ENCODE data around the gene MYLK.
"Not testable (repeated sequence)": the region's sequence is repeated elsewhere in the genome, so short reads cannot be mapped to it uniquely, and the experiment has no call there.

Gene MYLK

DNA sequence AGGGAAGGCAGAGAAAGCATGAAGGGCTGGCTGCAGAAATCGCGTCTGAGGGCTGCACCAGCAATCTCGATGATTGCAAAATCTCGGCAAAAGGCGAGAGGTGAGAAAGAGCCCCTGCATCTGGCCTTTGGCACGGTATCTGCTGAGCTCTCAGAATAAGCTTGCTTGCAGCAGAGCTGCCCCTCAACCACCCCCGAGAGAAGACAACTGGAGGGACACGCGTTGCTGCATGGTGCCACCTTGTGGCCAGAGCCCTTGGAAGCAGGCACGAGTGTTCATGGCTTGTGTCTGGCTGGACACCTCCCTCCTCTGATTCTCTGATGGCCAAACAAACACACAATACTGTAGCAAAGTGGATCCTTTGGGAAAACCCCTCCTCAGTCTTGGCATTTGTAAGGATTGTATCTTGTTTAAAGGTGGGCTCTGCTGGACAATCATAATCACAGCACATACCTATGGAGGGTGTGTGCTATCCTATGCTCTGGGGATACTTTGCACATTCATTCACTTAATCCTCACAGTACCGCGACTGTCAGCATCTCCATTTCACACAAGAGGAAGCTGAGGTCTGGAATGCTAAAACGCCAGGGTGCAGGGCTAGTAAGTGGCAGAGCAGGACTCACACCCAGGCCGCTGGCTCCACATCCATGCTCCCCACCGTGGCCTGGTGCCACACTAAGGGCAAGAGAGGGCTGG lies 164.9 kb downstream of the MYLK start:
- DNase-seq: peak; percentile 6 to 68

GRCh38 chr3:123718108-123718507 lies 166.0 kb downstream of the MYLK start:
- no peak for DNase-seq

DNA sequence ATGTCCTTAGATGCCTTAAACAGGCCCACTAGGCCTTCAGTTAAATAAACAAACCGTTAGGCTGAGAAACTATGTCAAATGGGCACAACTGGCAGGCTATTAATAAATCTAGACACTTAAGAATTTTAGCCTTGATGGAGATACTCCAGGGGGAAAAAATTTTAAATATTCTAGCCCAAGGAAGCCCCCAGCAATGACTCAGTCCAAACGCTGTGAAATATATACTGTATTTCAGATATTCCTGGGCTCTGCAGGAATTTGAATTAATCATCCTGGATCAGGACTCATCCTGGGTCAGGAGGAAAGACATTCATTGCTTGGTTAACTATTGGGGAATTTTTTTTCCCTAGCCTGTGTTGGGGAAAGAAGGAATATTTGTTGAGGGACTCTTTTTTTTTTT lies 166.7 kb downstream of the MYLK start:
- not testable (repeated sequence) for DNase-seq

DNA sequence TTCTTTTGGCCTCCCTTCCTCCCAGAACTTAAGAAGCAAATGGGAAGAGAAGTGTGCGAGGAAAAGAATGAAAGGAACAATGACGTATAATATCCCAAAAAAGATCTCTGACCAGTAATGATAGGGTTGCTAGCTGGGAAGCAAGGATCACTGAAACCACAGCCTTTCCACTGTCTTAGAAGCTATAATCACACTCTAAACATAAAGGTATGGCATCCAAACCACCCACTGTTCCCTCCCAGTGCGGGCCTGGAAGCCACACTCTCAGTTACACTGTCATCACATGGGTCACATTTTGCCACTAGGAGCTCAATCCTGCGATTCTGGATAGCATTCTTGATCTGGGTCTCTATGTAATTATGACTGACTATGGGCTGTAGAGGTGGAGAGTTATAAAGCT lies 167.7 kb downstream of the MYLK start:
- DNase-seq: no peak

GRCh38 chr3:123713211-123713610 lies 170.9 kb downstream of the MYLK start:
- no peak for DNase-seq

DNA sequence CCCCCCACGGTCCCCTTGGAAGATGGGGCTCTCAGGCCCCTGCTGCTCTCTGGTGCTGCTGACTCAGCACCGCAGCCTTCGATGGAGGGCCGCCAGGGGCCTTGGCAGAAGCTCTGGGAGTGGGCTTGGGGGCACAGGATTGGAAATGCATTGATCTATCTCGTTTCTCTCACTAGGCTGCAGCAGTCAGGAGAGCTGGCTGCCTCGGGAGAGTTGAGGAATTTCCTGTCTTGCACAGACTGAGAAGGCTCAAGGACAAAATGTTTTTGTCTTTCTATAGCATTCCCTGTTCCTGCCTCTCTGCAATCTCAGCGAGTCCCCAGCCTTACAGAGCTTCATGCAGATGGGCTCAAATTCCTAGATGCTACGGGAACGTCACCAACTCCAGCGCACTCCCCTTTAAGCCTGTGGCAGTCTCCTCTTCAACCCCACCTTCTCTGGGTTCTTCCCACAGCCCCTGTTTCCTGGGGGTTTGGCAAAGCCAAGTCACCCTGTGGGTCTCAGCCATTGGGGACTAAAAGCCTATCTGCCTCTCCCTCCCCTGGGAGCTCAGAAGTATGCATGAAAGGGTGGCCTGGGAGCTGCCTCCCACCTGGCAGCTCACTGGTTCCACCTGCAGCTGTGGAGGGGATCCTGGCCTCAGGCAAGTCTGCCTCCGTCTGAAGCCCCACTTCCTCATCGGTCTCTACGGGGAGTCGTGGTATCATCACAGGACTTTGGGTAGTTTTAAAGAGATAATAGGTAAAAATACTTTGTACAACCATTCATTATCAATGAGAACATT lies 171.9 kb downstream of the MYLK start:
- DNase-seq: no peak

DNA sequence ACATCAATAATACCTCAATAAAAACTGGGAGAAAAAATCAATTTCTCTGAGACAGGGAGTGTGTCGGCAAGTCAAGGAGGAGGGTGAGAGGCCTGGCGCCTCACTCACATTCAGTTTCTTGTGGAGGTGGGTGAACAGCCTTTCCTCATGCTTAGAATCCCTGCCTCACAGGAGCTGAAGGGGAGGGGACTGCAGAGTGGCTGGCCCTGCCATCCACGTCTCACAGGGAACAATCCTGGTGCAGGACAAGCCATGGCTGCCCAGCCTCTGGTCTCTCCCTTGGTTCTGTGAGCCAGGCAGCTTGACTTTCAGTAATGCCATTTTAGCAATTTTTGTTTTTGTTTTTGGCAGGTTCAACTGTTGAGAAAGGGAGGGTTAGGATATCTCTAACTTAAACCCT lies 172.8 kb downstream of the MYLK start:
- no peak for DNase-seq

DNA sequence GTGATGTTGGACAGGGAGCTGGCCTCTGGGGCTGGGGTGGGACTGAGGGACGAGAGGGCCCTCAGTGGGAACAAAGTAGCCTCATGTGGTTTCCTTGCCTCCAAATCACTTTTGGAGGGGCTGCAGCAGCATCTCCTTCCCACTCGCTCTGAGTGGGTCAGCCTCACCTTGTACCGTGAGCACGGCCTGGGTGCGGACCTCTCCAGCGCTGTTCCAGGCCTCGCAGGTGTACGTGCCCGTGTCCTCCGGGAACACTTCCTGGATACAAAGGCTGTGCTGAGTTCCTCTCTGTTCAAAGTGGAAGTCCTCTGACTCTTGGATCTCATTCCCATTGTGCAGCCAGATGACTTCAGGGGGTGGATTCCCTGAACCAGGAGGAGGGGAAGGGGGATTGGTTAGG lies 175.6 kb downstream of the MYLK start:
- no peak for DNase-seq

- DNase-seq: not testable (repeated sequence)
Measured at GRCh38 chr3:123707641-123708040, 176.5 kb downstream of the MYLK start.

DNA sequence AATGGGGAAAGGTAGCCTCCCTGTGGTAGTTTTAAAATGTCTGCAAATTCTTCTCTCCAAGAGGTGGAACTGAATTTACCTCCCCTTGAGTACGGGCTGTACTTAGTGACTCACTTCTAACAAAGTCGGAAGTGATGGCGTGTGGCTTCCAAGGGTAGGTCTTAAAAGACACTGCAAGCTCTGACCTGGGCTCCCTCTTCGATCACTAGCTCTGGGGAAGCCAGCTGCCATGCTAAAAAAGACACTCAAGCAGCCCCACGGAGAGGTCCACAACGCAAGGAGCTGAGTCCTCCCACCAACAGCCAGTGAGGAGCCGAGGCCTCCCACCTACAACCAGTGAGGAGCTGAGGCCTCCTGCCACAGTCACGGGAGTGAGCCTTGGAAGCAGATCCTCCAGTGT lies 177.3 kb downstream of the MYLK start:
- DNase-seq: no peak

- DNase-seq: no peak
Measured at GRCh38 chr3:123705488-123706285, 178.4 kb downstream of the MYLK start.

GRCh38 chr3:123703663-123704062 lies 180.5 kb downstream of the MYLK start:
- not testable (repeated sequence) for DNase-seq

GRCh38 chr3:123702720-123703119 lies 181.4 kb downstream of the MYLK start:
- DNase-seq: no peak

GRCh38 chr3:123702057-123702456 lies 182.1 kb downstream of the MYLK start:
- DNase-seq: peak; percentile 16 to 33

- no peak for DNase-seq
Measured at GRCh38 chr3:123700791-123701722, 183.1 kb downstream of the MYLK start.

DNA sequence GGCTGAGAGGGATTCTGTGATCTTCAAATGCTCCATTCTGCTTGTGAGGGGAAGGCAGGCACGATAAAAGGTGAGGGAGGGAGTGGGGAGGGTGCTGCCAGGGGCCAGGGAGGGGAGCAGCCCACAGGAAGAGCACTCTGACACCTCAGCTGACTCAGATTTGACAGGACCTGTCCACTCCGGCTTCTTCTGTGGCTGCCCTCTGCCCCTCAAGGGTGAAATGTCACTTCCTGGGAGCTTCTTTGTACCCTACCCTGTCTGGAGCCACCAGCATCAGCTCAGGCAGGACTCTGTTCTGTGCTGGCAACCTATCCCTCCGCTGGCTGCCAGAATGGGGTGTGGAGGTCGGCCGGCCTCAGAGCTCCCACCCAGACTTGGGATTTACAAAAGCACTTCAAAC lies 185.3 kb downstream of the MYLK start:
- no peak for DNase-seq

- no peak for DNase-seq
Measured at GRCh38 chr3:123696808-123697207, 187.3 kb downstream of the MYLK start.

GRCh38 chr3:123695731-123696640 lies 188.1 kb downstream of the MYLK start:
- DNase-seq: no peak

- DNase-seq: no peak
Measured at GRCh38 chr3:123695152-123695551, 189.0 kb downstream of the MYLK start.

- DNase-seq: no peak
Measured at GRCh38 chr3:123694366-123695087, 189.6 kb downstream of the MYLK start.
